Brain pericyte (primary cell): ENCODE results near the gene ETV6.

Experiments used
- DNase-seq: peaks from one replicate; pipeline ENCODE4 v3.0.0-alpha.2; 2012; ENCODE audit warnings: low read depth, low spot score

Gene ETV6

DNA sequence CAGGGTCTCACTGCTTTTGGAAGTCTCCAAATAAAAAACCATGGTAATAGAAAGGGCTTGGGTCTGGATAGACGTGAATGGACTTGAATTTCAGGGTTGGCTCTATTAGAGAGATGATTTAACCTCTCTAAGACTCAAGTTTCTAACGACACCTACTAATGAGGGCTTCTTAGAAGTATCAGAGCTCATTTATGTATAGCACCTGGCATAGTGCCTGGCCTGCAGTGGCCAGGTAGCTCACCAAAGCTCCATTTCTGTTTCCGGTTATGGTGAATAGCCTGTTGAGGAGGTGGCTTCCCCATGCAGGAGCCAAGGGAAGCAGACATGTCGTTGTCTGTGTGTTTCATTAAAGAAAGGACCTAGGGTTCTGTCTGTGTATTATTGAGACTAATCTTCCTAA is 108.6 kb downstream of the ETV6 start:
- DNase-seq = no peak

GRCh38 chr12:11758510-11759493 is 109.3 kb downstream of the ETV6 start:
- DNase-seq = no peak

- no peak for DNase-seq
Observed at GRCh38 chr12:11759494-11759878, 110.0 kb downstream of the ETV6 start.

GRCh38 chr12:11759899-11760298 is 110.4 kb downstream of the ETV6 start:
- DNase-seq = no peak

GRCh38 chr12:11761869-11762567 is 112.5 kb downstream of the ETV6 start:
- DNase-seq = no peak

DNA sequence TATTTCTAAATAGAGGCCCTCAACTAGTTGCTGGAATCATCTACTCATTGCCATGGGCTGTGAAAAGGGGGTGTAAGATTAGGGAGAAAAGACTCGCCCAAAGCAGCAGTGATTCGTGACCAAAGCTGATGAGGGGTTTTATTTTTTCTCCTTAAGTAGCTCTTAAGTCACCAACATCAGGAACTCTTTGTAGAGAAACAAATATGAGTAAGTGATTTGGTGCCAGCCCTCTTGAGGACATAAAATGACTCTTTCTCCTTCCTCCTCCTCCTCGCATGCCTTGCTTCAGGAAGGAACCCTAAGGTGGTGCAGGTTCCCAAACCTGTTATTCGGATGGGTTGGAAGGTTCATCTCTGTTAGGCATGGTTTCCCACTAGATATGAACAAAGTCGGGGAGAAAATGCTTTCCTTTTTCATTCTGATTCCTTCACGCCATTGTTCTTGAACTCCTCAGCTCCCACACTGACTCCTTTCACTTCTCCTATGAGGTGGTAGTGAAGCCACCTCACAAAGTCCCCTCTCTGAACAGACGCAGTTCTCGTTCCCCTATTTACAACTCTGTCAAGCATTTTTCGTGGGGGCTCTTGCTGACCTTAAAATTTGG is 113.4 kb downstream of the ETV6 start:
- no peak for DNase-seq

DNA sequence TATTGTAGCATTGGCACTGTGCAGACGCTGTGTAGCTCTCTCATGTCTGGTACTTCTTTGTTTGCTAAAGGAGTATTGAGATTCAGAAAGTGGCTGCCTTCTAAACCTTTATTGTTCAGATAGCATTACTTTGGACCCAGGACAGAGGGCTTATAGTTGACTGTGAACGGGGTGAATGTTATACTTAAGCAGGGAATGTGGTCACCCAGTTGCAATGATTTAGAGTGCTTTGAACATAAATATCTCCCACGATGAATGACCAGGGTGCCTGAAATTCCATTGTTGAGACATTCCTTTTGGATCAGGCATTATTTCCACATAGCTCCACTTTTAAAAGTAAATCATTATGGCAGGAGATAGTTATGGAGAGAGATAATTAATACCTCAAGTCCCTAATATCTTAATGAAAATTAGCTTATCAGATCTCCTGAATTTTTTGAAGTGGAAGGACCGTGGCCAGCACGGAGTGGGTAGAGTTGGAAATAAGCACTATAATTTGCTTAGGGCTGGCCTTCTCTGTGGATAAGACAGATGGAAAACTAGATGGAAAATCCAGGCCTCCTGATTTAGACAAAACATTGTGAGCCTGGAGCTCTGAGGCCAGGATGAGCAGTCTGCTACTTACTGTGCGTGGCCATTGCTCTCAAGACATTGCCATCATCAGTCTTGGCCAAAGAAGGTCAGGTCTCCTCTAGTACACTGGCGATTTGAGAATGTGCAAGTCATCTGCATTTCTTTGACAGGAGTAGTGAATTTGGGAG is 114.5 kb downstream of the ETV6 start:
- no peak for DNase-seq

DNA sequence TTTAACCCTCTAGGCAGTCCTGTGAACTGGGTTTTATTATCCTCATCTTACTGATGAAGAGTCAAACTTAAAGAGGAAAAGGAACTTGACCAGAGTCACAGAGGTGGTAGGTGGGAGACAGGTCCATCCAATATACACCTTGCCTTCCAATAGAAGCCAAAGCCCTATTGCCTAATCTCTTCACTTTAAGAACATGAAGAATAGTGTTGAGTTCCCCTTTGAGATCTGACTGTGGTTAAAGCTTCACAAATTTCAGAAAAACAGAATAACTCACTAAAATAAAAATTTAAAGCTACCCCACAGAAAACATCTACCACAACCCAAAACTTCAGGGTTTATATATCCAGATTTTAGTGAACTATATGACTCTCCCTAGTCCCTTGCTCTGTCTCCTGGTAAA is 115.4 kb downstream of the ETV6 start:
- no peak for DNase-seq

- DNase-seq = no peak
Observed at GRCh38 chr12:11765421-11765816, 115.9 kb downstream of the ETV6 start.

GRCh38 chr12:11765817-11766794 is 116.6 kb downstream of the ETV6 start:
- no peak for DNase-seq

- DNase-seq = no peak
Observed at GRCh38 chr12:11767029-11767724, 117.7 kb downstream of the ETV6 start.

DNA sequence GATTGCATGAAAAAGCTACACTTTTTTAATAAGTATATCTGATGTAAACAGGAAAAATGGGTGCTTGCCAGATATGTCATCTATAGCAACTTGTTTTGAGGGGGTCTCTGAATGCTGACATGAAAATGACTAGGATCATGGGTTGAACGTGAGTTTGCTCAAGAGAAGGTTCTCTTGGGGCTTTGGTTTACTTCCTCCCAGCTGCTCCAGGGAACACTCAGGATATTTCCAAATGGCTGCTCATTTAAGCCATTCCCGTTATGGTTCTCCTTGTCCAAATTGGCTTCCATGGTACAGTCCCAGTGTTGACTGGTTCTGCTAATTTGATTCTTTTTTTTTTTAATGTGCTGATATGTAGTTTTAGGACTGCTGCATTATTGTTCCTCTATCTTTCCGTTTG is 118.3 kb downstream of the ETV6 start:
- DNase-seq = no peak

DNA sequence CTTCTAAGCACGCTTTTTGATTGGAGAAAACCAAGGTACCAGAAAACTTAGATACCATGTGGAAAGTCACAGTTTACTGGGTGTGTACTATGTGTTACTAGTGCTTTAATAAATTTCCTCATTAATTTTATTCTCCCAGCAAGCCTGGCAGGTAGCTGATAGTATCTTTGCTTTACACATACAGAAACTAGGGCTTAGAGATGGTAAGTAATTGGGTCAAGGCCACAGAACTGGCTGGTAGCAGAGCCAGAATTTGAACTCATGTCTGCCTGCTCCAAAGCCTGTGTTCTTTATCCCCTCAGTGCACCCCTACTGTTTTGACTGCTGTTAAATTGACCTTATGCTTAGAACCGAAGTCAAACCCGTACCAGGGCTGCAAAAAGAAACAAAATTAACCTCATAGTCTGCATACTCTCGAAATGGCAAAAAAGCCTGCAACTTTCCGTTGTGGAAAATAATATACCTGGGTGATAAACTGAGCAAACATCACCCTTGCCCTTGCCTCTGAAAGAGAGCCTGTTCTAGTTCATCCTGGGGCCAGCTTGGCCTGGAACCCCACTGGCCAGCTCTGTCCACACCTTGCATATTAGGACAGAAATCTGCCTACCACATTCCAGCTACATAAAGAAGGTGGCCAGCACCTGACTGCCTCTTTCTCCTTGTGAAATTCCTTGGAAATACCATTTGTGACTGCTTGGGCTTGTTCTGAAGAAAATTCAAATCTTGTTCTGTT is 118.9 kb downstream of the ETV6 start:
- no peak for DNase-seq

- DNase-seq = no peak
Observed at GRCh38 chr12:11769723-11770514, 120.4 kb downstream of the ETV6 start.

GRCh38 chr12:11771356-11771755 is 121.9 kb downstream of the ETV6 start:
- no peak for DNase-seq

- DNase-seq = no peak
Observed at GRCh38 chr12:11771895-11772502, 122.5 kb downstream of the ETV6 start.

- no peak for DNase-seq
Observed at GRCh38 chr12:11773889-11774677, 124.6 kb downstream of the ETV6 start.
